Measurements from ENCODE around the gene HDAC4.

HDAC4 gene

GRCh38 chr2:239062743-239063142 is 338.1 kb downstream of the HDAC4 start:
- Histone ChIP-seq H2BK120ac (ENCODE audit: insufficient read depth, low read length, poor library complexity) (no peak overlapping the region), H4K8ac (ENCODE audit: low read depth, low read length) (no peak overlapping the region), H3K23ac (ENCODE audit: low read length) (no peak overlapping the region), H3K79me2 (ENCODE audit: control insufficient read depth, insufficient read depth, low read length, poor library complexity) (no peaks in the 10 kb centered on the region), H4K91ac (ENCODE audit: low read depth, low read length) (no peak overlapping the region), H3K9ac (ENCODE audit: low read length) (no peak overlapping the region), H3K4me2 (ENCODE audit: low read length) (no peak overlapping the region), H3K4me3 (ENCODE audit: low read depth, low read length) (peak overlapping the region; percentile 27), H3K27me3 (ENCODE audit: insufficient read depth, low read length) (no peaks in the 10 kb centered on the region), H4K12ac (ENCODE audit: low read depth, low read length) (no peak overlapping the region), H3K27ac (ENCODE audit: low read depth, low read length) (no peak overlapping the region), H3K9me3 (ENCODE audit: insufficient read depth, low read depth, low read length) (peaks cover 6% of the 10 kb centered on the region), H3K14ac (ENCODE audit: low read length) (no peak overlapping the region), H2AK5ac (ENCODE audit: low read length) (no peak overlapping the region), H3K36me3 (ENCODE audit: control insufficient read depth in 1 of 2, insufficient read depth in 2 of 2, low read length in 2 of 2) (peaks cover 0 to 2% of the 10 kb centered on the region in 2 experiments), H2AFZ (ENCODE audit: insufficient read depth, low read length, poor library complexity) (no peak overlapping the region), H3K18ac (ENCODE audit: low read length) (no peak overlapping the region), H2BK12ac (ENCODE audit: low read length) (no peak overlapping the region), H3K4ac (ENCODE audit: low read depth, low read length) (no peak overlapping the region), H2BK5ac (ENCODE audit: low read depth, low read length, poor library complexity) (no peak overlapping the region), H3K4me1 (ENCODE audit: control insufficient read depth in 1 of 2, insufficient read depth in 2 of 2, low read length in 2 of 2) (no peaks in the 10 kb centered on the region), H3K79me1 (ENCODE audit: low read length) (no peaks in the 10 kb centered on the region)
- DNase-seq = no peak
- no CpG with 5 or more reads among the region's 14 CpGs for WGBS (ENCODE audit: extremely low coverage, insufficient coverage, insufficient read length)

- H3K14ac ChIP-seq (ENCODE audit: low read length) = no peak overlapping the region
- H3K36me3 ChIP-seq (ENCODE audit: control insufficient read depth in 1 of 2, insufficient read depth in 2 of 2, low read length in 2 of 2) = peaks cover 0 to 2% of the 10 kb centered on the region in 2 experiments
- no peaks in the 10 kb centered on the region for H3K79me1 ChIP-seq (ENCODE audit: low read length)
- no CpG with 5 or more reads among the region's 30 CpGs for WGBS (ENCODE audit: extremely low coverage, insufficient coverage, insufficient read length)
- peaks cover 6% of the 10 kb centered on the region for H3K9me3 ChIP-seq (ENCODE audit: insufficient read depth, low read depth, low read length)
- no peaks in the 10 kb centered on the region for H3K4me1 ChIP-seq (ENCODE audit: control insufficient read depth in 1 of 2, insufficient read depth in 2 of 2, low read length in 2 of 2)
- no peak overlapping the region for H3K27ac ChIP-seq (ENCODE audit: low read depth, low read length)
- H2BK12ac ChIP-seq (ENCODE audit: low read length) = no peak overlapping the region
- no peak for DNase-seq
- H4K91ac ChIP-seq (ENCODE audit: low read depth, low read length) = no peak overlapping the region
- H2BK120ac ChIP-seq (ENCODE audit: insufficient read depth, low read length, poor library complexity) = no peak overlapping the region
- no peaks in the 10 kb centered on the region for H3K27me3 ChIP-seq (ENCODE audit: insufficient read depth, low read length)
- H3K79me2 ChIP-seq (ENCODE audit: control insufficient read depth, insufficient read depth, low read length, poor library complexity) = no peaks in the 10 kb centered on the region
- H3K18ac ChIP-seq (ENCODE audit: low read length) = no peak overlapping the region
- no peak overlapping the region for H2AK5ac ChIP-seq (ENCODE audit: low read length)
- no peak overlapping the region for H3K4ac ChIP-seq (ENCODE audit: low read depth, low read length)
- no peak overlapping the region for H3K4me2 ChIP-seq (ENCODE audit: low read length)
- no peak overlapping the region for H3K9ac ChIP-seq (ENCODE audit: low read length)
- no peak overlapping the region for H3K23ac ChIP-seq (ENCODE audit: low read length)
- no peak overlapping the region for H3K4me3 ChIP-seq (ENCODE audit: low read depth, low read length)
- no peak overlapping the region for H2BK5ac ChIP-seq (ENCODE audit: low read depth, low read length, poor library complexity)
- no peak overlapping the region for H4K12ac ChIP-seq (ENCODE audit: low read depth, low read length)
- H4K8ac ChIP-seq (ENCODE audit: low read depth, low read length) = no peak overlapping the region
- H2AFZ ChIP-seq (ENCODE audit: insufficient read depth, low read length, poor library complexity) = no peak overlapping the region
These were observed 338.8 kb downstream of the HDAC4 start for GRCh38 chr2:239061824-239062570.

GRCh38 chr2:239061121-239061666 is 339.6 kb downstream of the HDAC4 start:
- H3K4ac ChIP-seq (ENCODE audit: low read depth, low read length) = no peak overlapping the region
- H3K4me1 ChIP-seq (ENCODE audit: control insufficient read depth in 1 of 2, insufficient read depth in 2 of 2, low read length in 2 of 2) = no peaks in the 10 kb centered on the region
- H3K14ac ChIP-seq (ENCODE audit: low read length) = no peak overlapping the region
- H3K4me3 ChIP-seq (ENCODE audit: low read depth, low read length) = peak overlapping the region; percentile 58
- no peak overlapping the region for H3K27ac ChIP-seq (ENCODE audit: low read depth, low read length)
- DNase-seq = no peak
- no peaks in the 10 kb centered on the region for H3K79me1 ChIP-seq (ENCODE audit: low read length)
- no peak overlapping the region for H3K18ac ChIP-seq (ENCODE audit: low read length)
- no peak overlapping the region for H4K8ac ChIP-seq (ENCODE audit: low read depth, low read length)
- peaks cover 6% of the 10 kb centered on the region for H3K9me3 ChIP-seq (ENCODE audit: insufficient read depth, low read depth, low read length)
- H3K9ac ChIP-seq (ENCODE audit: low read length) = peak overlapping the region; percentile 30
- peaks cover 0 to 2% of the 10 kb centered on the region in 2 experiments for H3K36me3 ChIP-seq (ENCODE audit: control insufficient read depth in 1 of 2, insufficient read depth in 2 of 2, low read length in 2 of 2)
- WGBS (ENCODE audit: extremely low coverage, insufficient coverage, insufficient read length) = no CpG with 5 or more reads among the region's 12 CpGs
- no peak overlapping the region for H2BK12ac ChIP-seq (ENCODE audit: low read length)
- H4K91ac ChIP-seq (ENCODE audit: low read depth, low read length) = no peak overlapping the region
- no peak overlapping the region for H2AFZ ChIP-seq (ENCODE audit: insufficient read depth, low read length, poor library complexity)
- H3K27me3 ChIP-seq (ENCODE audit: insufficient read depth, low read length) = no peaks in the 10 kb centered on the region
- H2BK120ac ChIP-seq (ENCODE audit: insufficient read depth, low read length, poor library complexity) = no peak overlapping the region
- H3K23ac ChIP-seq (ENCODE audit: low read length) = peak overlapping the region; percentile 88
- H3K79me2 ChIP-seq (ENCODE audit: control insufficient read depth, insufficient read depth, low read length, poor library complexity) = no peaks in the 10 kb centered on the region
- H4K12ac ChIP-seq (ENCODE audit: low read depth, low read length) = no peak overlapping the region
- H3K4me2 ChIP-seq (ENCODE audit: low read length) = no peak overlapping the region
- no peak overlapping the region for H2BK5ac ChIP-seq (ENCODE audit: low read depth, low read length, poor library complexity)
- H2AK5ac ChIP-seq (ENCODE audit: low read length) = no peak overlapping the region

- Histone ChIP-seq H4K91ac (ENCODE audit: low read depth, low read length) (no peak overlapping the region), H3K27me3 (ENCODE audit: insufficient read depth, low read length) (no peaks in the 10 kb centered on the region), H3K4me3 (ENCODE audit: low read depth, low read length) (no peak overlapping the region), H3K23ac (ENCODE audit: low read length) (no peak overlapping the region), H3K18ac (ENCODE audit: low read length) (no peak overlapping the region), H2BK12ac (ENCODE audit: low read length) (no peak overlapping the region), H3K4me2 (ENCODE audit: low read length) (no peak overlapping the region), H3K36me3 (ENCODE audit: control insufficient read depth in 1 of 2, insufficient read depth in 2 of 2, low read length in 2 of 2) (peaks cover 0 to 2% of the 10 kb centered on the region in 2 experiments), H3K27ac (ENCODE audit: low read depth, low read length) (no peak overlapping the region), H2AFZ (ENCODE audit: insufficient read depth, low read length, poor library complexity) (no peak overlapping the region), H2AK5ac (ENCODE audit: low read length) (no peak overlapping the region), H2BK120ac (ENCODE audit: insufficient read depth, low read length, poor library complexity) (no peak overlapping the region), H3K79me2 (ENCODE audit: control insufficient read depth, insufficient read depth, low read length, poor library complexity) (no peaks in the 10 kb centered on the region), H3K9ac (ENCODE audit: low read length) (no peak overlapping the region), H2BK5ac (ENCODE audit: low read depth, low read length, poor library complexity) (no peak overlapping the region), H4K12ac (ENCODE audit: low read depth, low read length) (no peak overlapping the region), H4K8ac (ENCODE audit: low read depth, low read length) (no peak overlapping the region), H3K9me3 (ENCODE audit: insufficient read depth, low read depth, low read length) (peaks cover 6% of the 10 kb centered on the region), H3K79me1 (ENCODE audit: low read length) (no peaks in the 10 kb centered on the region), H3K14ac (ENCODE audit: low read length) (no peak overlapping the region), H3K4me1 (ENCODE audit: control insufficient read depth in 1 of 2, insufficient read depth in 2 of 2, low read length in 2 of 2) (no peaks in the 10 kb centered on the region), H3K4ac (ENCODE audit: low read depth, low read length) (no peak overlapping the region)
- no CpG with 5 or more reads among the region's 21 CpGs for WGBS (ENCODE audit: extremely low coverage, insufficient coverage, insufficient read length)
- no peak for DNase-seq
These were observed 340.1 kb downstream of the HDAC4 start for GRCh38 chr2:239060676-239061075.
